Testis (tissue), 2 donors: ENCODE data around the gene LPP.

Experiments used
- CTCF ChIP-seq, 3 experiments: fragments of 450-650 bp in 2 of 3; fragments of 200-600 bp in 1 of 3; sonication (generic) in 1 of 3; IDR thresholded peaks; one replicate each; pipeline ENCODE4 v1.5.1; 2016 to 2019; ENCODE audit warnings: antibody characterized with exemption in 3 of 3, mild to moderate bottlenecking in 2 of 3, moderate library complexity in 1 of 3
- POLR2A ChIP-seq: fragments of 450-650 bp; IDR thresholded peaks from one replicate; pipeline ENCODE4 v1.6.1; 2017; ENCODE audit warnings: antibody characterized with exemption, mild to moderate bottlenecking, moderate library complexity

- TF ChIP-seq CTCF (IDR thresholded peaks at IDR 0.05) = no peak
- TF ChIP-seq POLR2A = no peak
Measured at GRCh38 chr3:188337232-188337631, 183.3 kb downstream of the LPP start.
